SH-SY5Y (cell line): Measurements from ENCODE around the gene ZHX3.

Source experiments
- GATA2 ChIP-seq: IDR thresholded peaks from 2 replicates; pipeline ENCODE4 v1.6.1; 2011; ENCODE audit warnings: mild to moderate bottlenecking, low read depth, low read length
- GATA3 ChIP-seq: IDR thresholded peaks from 2 replicates; pipeline ENCODE4 v1.6.1; 2011; ENCODE audit warnings: low read depth, mild to moderate bottlenecking, low read length, moderate library complexity

DNA sequence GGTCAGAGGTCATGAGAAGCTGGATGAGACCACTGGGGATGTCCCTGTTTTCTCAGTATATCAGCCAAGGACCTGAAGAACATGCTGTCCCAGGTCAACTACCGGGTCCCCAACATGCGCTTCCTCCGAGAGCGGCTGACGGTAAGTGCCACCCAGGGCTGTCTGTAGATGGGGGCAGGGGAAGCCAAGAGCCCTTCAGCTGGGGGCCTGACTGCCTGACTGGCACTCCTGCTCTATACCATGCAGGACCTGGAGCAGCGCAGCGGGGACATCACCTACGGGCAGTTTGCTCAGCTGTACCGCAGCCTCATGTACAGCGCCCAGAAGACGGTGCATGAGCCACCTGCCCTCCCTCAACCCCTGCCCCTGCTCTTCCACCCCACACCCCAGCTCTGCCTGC is 155.1 kb downstream of the ZHX3 start:
- TF ChIP-seq GATA2 (no peak), GATA3 (no peak)
